ENCODE measurements around the gene SLC44A4.
"Not testable (repeated sequence)": the region's sequence is repeated elsewhere in the genome, so short reads cannot be mapped to it uniquely, and the experiment has no call there.

Gene SLC44A4

DNA sequence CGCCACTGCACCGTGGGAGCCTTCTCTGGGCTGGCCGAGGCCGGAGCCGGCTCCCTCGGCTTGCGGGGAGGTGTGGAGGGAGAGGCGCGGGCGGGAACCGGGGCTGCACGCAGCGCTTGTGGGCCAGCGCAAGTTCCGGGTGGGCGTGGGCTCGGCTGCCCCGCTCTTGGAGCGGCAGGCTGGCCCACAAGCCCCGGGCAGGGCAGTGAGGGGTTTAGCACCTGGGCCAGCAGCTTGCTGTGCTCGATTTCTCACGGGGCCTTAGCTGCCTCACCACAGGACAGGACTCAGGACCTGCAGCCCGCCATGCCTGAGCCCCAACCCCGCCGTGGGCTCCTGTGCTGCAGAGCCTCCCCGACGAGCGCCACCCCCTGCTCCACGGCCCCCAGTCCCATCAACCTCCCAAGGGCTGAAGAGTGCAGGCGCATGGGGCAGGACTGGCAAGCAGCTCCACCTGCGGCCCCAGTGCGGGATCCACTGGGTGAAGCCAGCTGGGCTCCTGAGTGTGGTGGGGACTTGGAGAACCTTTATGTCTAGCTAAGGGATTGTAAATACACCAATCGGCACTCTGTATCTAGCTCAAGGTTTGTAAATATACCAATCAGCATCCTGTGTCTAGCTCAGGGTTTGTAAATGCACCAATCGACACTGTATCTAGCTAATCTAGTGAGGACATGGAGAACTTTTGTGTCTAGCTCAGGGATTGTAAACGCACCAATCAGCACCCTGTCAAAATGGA is 26.6 kb downstream of the SLC44A4 start:
- DNase-seq: not testable (repeated sequence)

DNA sequence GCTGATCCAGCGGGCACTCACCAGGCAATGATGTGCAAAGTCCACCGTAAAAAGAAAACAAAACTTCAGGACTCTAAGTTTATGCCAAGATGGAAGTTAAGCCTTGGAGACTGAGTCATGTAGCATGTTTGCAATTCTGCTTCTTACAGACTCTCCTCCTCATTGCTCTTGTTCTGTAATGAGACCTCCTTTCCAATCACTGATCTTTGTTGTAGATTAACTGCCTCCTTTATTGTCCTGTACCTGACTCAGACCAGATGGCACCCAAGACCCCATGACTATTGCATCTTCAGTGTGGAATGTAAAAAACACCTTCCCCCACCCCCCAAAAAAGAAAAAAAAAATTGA is 27.3 kb downstream of the SLC44A4 start:
- DNase-seq: no peak

DNA sequence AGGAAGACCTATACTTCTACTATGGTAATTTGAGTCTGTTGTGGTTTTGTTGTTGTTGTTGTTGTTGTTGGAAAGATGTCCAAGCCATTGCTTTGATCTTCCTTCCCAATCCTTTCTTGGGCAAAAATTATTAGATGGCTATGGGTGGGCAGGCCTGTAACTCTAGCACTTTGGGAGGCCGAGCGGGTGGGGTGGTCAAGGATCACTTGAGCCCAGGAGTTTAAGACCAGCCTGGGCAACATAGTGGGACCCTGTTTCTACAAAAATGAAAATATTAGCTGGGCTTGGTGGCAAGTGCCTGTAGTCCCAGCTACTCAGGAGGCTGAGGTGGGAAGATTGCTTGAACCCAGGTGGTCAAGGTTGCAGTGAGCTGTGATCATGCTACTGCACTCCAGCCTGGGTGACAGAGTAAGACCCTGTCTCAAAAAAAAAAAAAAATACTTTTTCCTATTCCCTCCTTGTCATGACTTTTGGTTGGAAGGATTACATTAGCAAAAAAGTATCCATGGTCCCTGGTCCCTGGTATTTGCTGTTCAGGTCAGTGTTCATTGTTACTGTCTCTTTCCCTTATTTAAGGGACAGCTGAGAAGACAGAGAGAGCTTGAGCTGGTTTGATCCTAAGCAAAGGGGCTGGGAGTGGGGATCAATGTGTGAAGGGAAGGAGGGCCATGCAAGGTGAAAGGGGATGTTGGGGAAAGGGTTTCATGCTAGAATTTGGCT is 27.9 kb downstream of the SLC44A4 start:
- DNase-seq: no peak

DNA sequence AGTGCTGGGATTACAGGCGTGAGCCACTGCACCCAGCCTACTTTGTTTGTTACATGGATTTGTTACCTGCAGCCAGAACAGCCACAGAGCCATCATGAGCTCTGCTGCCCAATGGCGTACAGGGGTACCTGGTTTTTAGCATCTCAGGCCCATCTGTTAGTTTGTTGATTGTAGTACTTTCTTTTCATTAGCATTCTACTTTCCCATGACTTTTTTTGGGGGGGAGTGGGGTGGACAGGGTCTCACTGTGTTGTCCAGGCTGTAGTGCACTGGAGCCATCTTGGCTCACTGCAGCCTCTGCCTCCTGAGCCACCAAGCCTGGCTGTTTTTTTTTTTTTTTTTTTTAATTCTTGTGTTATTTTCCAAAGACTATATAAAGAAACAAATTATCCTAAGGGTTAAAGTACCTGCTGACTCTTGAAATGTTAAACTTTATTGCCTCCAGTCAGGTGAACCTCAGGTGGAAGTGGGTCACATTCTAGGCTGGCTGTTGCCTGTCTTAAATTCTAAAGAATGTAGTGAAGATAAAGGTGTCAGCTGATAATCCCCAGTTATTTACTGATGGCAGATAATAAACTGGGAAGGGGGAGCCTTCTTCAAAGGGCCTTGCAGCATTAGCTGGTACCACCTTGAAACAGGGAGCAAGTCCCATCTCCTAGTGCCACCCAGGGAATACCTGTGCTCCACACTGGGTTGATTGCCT is 31.4 kb downstream of the SLC44A4 start:
- DNase-seq: no peak

DNA sequence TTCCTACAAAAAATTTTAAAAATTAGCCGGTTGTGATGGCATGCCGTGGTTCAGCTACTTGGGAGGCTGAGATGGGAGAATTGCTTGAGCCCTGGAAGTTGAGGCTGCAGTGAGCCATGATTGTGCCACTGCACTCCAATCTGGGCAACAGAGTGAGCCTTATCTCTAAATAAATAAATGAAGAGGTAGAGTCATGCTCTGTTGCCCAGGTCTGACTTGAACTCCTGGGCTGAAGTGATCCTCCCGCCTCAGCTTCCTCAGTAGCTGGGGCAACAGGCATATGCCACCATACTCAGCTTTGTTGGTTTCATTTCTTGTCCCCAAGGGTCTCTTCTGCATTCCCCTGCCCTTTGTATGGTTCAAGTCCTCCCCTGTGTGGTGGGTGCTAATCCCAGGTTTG is 34.3 kb downstream of the SLC44A4 start:
- no peak for DNase-seq

DNA sequence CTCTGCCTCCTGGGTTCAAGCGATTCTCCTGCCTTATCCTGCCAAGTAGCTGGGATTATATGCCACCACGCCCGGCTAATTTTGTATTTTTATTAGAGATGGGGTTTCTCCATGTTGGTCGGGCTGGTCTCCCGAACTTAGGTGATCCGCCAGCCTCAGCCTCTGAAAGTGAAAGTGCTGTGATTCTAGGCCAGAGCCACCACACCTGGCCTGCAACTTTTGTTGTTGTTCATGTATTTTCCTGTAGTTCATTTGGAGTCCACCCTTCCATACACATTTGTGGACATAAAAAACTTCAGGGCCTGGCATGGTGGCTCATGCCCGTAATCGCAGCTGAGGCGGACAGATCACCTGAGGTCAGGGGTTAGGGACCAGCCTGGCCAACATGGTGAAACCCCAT is 36.7 kb downstream of the SLC44A4 start:
- no peak for DNase-seq

DNA sequence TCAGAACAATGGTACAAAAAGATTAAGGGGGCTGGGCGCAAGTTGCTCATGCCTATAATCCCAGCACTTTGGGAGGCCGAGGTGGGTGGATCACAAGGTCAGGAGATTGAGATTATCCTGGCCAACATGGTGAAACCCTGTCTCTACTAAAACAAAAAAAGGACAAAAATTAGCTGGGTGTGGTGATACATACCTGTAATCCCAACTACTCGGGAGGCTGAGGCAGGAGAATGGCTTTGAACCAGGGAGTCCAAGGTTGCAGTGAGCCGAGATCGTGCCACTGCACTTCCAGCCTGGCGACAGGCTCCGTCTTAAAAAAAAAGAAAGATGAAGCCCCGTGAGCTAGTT is 39.0 kb downstream of the SLC44A4 start:
- DNase-seq: not testable (repeated sequence)

DNA sequence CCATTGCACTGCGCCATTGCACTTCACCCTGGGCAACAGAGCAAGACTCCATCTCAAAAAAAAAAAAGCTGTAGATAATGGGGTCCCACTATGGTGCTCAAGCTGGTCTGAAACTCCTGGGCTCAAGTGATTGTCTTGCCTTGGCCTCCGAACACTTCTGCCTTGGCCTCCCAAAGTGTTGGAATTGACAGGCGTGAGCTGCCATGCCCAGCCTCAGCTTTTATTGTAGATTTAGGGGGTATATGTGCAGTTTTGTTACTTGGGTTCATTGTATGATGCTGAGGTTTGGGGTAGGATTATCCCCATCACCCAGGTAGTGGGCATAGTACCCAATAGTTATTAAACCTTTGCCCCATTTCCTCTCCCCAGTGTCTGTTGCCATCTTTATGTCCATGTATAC is 39.8 kb downstream of the SLC44A4 start:
- no peak for DNase-seq

DNA sequence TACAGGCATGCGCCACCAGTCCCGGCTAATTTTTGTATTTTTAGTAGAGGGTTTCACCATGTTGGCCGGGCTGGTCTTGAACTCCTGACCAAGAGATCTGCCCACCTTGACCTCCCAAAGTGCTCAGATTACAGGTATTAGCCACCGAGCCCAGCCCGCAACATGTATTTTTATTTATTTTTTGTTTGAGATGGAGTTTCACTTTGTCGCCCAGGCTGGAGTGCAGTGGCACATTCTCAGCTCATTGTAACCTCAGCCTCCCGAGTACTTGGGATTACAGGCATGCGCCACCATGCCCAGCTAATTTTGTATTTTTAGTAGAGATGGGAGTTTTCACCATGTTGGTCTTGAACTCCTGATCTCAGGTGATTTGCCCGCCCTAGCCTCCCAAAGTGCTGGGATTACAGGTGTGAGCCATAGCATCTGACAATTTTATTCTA is 40.7 kb downstream of the SLC44A4 start:
- not testable (repeated sequence) for DNase-seq

DNA sequence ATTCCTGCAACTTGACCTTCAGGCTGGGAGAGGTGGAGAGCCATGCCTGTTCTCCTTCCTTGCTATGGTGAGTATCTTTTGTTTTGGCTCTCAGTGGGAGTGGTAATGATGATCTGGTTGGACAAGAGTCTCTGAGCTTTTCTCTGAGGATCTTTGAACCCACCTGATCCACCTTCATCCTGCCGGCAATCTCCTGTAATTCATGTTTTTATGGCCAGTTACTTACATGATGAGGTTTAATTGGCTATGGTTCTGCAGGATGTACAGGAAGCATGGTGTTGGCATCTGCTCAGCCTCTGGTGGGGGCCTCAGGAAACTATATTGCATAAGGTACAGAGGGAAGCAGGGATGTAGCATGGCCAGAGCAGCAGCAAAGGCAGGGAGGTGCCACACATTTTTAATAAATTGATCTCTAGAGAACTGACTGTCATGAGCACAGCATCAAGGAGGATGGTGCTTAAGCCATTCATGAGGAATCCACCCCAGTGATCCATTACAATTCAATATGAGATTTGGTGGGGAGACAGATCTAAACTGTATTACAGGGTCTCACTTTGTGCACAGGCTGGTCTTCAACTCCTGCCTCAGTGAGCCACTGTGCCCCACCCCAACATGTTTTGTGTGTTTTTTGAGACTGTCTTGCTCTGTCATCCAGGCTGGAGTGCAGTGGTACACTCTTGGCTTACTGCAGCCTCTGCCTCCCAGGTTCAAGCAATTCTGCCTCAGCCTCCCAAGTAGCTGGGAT is 41.3 kb downstream of the SLC44A4 start:
- no peak for DNase-seq

DNA sequence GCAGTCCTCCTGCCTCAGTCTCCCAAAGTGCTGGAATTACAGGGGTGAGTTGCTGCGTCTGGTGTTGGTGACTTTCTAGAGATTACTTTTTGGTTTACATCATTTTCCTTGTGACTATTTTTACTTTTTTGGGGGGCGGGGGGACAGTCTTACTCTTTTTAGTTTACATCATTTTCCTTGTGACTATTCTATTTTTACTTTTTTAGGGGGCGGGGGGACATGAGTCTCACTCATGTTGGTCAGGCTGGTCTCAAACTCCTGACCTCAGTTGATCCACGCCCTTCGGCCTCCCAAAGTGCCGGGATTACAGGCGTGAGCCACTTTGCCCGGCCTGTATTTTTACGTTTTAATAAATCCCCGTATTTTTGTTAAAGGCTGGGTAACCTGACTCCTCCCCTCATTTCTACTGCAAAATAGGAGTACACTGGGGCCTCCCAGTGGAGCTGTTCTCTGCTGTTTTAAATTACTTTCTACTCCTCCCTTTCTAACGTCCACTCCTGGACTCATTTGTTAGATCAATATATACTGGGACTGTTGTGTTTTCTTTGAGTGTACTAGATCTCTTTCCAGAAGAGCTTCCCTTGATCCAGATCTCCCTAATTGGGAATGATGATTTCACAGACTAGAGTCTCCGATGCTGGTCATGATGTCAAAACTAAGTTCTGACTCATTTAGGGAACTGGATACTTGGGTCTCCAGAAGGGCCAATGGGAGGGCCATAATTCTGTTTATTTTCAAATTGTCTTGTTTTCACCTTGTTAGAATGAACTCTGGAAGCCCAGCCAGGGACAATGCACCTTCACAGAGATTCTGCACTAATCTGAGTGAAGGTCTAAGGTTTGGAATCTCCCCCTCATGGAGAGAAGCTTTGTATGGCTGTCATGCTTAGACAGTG is 42.1 kb downstream of the SLC44A4 start:
- no peak for DNase-seq

DNA sequence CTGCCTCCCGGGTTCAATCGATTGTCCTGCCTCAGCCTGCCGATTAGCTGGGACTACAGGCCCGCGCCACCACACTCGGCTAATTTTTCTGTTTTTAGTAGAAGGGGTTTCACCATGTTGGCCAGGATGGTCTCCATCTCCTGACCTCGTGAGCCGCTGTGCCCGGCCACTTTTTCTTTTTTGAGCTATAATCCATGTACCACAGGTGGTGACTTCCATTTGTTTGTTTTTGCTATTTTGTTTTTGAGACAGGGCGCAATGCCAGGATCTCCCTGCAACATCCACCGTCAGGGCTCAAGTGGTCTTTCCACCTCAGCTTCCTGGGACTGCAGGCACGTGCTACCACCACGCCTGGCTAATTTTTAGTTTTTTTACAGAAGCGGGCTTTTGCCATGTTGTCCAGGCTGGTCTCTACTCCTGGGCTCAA is 42.7 kb downstream of the SLC44A4 start:
- DNase-seq: no peak

DNA sequence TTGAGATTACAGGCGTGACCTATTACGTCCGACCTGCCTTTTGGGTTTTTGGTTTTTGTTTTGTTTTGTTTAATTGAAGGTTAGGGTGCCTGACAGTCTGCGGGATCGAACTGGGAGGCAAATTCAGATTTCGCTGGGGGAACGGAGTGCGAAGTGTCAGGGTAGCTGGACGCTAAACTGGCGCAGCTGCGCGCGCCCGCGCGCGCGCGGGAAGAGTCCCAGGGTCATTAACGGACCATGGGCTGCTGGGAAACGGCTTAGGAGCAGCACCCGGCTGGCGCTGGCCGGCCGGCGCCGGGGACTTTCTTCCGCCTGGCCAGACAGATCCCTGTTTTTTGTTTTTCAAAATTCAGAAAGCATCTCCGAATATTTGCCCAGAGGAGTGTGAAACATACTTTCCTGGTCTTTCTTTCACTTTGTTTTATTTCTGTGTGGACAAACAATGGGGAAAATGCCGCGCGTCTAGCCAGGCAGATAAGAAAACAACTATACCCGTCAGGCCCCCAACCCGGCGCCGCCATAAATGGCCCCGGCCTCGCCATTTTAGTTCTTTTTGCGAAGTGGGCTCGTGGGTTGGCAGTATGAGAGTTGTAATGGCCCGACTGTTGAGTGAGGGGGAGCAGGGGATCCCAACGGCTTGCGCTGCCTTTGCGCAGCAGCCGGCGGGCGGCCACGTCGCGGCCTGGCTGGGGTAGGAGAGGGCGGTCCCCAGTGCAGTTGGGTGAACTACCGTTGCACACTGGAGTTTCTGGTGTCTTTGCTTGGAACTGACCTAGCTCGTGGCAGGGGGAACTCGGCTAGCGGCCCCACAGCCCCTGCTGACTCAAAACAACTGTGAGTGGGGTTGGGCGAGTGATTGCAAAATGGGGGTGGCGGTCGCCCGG is 44.2 kb downstream of the SLC44A4 start:
- peak; percentile 84 for DNase-seq

DNA sequence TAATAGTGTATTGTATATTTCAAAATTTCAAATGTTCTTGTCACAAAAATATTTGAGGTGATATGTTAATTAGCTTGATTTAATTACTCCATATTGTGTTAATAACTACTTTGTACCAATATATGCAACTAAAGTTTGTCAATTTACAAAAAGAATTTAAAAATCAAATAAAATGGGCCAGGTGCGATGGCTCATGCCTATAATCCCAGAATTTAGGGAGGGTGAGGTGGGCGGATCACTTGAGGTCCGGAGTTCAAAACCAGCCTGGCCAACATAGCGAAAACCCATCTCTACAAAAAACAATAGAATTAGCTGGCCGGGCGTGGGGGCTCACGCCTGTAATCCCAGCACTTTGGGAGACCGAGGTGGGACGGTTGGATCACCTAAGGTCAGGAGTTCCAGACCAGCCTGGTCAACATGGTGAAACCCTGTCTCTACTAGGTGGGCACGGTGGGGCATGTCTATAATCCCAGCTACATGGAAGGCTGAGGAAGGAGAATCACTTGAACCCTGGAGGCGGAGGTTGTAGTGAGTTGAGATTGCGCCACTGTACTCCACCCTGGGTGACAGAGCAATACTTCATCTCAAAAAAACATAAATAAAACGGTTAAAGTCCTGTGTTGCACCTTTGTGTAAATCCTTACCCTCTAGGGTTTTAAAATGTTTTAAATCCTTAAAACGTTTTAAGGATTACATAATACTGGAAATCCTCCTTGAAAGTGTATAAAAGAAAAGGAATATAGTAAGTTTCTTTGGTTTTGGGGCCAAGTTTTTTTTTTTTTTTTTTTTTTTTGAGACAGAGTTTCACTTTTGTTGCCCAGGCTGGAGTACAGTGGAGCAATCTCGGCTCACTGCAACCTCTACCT is 47.2 kb downstream of the SLC44A4 start:
- no peak for DNase-seq

DNA sequence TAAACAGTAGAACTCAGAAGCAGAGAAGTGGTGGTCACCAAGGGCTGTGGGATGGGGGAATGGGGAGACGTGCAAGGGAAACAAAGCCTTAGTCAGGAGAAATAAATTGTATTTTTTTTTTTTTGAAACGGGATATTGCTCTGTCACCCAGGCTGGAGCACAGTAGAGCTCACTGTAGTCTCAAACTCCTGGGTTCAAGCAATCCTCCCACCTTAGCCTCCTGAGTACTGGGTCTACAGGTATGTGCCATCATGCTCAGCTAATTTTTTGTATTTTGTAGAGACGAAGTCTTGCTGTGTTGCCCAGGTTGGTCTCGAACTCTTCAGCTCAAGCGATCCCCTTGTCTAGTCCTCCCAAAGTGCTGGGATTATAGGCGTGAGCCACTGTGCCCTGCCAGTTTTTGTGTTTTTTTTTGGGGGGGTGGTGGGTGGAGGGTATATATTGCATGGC is 47.9 kb downstream of the SLC44A4 start:
- no peak for DNase-seq

DNA sequence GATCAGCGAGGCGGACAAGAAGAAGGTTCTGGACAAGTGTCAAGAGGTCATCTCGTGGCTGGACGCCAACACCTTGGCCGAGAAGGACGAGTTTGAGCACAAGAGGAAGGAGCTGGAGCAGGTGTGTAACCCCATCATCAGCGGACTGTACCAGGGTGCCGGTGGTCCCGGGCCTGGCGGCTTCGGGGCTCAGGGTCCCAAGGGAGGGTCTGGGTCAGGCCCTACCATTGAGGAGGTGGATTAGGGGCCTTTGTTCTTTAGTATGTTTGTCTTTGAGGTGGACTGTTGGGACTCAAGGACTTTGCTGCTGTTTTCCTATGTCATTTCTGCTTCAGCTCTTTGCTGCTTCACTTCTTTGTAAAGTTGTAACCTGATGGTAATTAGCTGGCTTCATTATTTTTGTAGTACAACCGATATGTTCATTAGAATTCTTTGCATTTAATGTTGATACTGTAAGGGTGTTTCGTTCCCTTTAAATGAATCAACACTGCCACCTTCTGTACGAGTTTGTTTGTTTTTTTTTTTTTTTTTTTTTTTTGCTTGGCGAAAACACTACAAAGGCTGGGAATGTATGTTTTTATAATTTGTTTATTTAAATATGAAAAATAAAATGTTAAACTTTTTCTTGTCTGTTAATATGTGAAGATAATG is 49.0 kb downstream of the SLC44A4 start:
- DNase-seq: no peak

DNA sequence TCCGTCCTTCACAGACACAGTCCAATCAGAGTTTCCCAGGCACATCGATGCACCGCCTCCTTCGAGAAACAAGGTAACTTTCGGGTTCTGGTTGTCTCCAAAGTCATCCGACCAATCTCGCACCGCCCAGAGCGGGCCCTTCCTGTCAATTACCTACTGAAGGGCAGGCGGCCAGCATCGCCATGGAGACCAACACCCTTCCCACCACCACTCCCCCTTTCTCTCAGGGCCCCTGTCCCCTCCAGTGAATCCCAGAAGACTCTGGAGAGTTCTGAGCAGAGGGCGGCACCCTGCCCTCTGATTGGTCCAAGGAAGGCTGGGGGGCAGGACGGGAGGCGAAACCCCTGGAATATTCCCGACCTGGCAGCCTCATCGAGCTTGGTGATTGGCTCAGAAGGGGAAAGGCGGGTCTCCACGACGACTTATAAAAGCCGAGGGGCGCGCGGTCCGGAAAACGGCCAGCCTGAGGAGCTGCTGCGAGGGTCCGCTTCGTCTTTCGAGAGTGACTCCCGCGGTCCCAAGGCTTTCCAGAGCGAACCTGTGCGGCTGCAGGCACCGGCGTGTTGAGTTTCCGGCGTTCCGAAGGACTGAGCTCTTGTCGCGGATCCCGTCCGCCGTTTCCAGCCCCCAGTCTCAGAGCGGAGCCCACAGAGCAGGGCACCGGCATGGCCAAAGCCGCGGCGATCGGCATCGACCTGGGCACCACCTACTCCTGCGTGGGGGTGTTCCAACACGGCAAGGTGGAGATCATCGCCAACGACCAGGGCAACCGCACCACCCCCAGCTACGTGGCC is 51.3 kb downstream of the SLC44A4 start, which contains the start of gene HSPA1B:
TSS of gene HSPA1B (plus strand) at position 453 of the 794 bp plus-strand sequence. CDS start at position 666, 213 bp downstream.
- DNase-seq: peak; percentile 87

DNA sequence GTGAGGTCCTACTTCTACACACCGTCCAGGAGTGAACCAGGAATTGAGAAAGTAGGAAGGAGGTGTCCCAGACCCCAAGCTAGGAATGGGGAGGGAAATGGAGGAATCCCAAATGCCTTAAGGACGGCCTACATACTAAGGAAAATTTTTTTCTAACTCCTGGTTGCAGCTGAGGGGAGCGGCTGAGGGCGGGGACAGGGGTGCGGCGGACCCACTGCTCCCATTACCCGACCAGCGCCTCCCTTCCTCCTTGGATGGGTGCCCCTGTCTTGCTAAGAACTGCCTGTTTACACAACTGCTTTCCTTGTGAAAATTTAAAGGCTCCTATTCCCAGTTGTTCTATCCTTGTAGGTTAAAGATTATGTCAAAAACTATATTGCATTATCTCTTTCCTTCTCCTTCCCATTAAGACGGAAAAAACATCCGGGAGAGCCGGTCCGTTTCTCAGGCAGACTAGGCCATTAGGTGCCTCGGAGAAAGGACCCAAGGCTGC is 52.0 kb downstream of the SLC44A4 start:
- peak; percentile 42 for DNase-seq
